GM21515 (cell line): ENCODE data around the gene RAC3.

Experiments
- ATAC-seq: cut with Tn5 transposase; IDR thresholded peaks from one replicate; pipeline ENCODE4 v1.9.1; 2021; ENCODE audit not compliant: unreplicated experiment

The RAC3 gene

DNA sequence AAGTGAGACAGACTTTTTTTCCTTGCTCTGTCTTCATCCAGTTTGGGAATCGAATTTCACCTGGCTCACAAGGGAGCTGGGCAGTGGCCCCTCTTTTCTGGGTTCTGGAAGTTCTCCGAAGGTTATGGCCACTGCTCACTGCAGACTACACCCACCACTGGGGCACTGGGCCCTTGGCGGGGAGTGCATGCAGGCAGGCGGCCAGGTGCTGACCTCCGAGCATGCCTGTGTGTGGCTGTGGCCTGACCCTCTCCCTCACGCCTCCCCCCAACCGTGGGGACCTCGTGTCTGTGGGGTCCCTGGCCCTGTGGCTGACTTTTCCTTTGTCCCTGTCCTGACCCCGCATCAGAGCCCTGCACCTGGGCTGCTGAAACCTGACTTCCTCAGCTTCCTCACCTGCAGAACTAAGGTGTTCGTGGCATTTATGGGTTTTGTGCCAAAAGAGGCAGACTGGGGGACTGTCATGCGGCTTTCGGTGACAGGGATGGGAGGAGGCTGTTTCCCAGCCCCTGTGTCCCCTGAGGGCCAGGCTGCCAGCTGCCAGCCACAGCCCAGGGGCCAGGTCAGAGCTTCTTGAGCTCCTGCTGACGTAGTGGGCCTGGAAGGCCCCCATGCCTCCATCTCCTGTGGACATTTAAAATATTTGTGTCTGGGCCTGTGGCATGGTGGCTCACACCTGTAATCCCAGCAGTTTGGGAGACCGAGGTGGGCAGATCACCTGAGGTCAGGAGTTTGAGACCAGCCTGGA is 32.6 kb upstream of the RAC3 start:
- no peak for ATAC-seq

DNA sequence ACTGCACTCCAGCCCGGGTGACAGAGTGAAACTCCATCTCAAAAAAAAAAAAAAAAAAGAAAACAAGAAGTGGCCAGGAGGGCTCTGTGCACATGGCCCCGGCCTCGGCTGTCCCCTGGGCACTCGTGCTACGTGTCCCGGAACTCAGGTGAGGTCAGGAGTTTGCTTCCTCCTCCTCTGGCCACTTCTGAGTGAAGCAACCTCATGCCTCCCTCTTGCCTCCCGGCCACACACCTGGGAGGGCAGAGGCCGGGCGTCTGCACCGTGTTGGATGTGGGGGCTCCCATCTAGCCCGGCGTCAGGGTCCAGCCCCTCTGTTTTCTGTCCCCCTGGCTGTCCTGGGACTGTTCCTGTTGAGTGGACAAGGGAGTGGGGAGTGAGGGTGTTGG is 31.9 kb upstream of the RAC3 start:
- no peak for ATAC-seq

DNA sequence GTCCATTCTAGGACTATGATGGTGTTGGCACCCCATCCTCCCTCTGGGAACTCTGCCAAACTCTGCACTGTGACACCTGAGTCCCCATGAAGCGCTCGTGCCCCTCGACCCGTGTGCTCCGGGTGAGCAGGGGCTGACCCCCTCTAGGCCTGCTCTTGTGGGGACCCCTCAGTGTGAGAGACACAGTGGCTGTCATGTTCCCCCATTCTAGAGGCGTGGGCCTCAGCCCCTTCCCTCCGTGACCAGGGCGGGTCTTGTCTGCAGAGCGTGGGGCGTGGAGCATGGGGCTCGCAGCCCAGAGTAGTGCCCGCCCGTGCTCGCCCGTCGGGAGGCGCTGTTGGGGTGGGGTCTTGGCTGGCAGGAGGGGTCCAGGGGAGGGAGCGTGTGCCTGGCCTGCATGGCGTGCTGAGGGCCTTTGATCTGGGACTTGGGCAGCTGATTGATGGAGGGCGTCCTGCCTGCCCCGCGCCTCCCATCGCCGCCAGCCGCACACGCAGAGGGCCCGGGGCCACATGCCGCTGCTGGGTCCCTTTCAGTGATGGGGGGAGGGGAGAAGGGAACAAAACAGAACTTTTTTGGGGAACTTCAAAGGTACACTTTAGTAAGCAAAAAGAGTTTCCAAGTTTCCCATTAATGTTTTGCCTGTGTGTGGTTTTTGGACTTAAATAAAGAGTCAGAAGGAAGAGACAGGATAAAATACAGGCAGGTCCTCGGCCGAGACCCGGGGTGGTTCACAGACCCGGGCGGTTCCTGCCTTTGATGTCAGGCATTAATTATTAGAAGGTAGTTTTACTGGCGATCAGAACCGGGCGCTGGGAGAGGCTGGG is 31.3 kb upstream of the RAC3 start:
- no peak for ATAC-seq

DNA sequence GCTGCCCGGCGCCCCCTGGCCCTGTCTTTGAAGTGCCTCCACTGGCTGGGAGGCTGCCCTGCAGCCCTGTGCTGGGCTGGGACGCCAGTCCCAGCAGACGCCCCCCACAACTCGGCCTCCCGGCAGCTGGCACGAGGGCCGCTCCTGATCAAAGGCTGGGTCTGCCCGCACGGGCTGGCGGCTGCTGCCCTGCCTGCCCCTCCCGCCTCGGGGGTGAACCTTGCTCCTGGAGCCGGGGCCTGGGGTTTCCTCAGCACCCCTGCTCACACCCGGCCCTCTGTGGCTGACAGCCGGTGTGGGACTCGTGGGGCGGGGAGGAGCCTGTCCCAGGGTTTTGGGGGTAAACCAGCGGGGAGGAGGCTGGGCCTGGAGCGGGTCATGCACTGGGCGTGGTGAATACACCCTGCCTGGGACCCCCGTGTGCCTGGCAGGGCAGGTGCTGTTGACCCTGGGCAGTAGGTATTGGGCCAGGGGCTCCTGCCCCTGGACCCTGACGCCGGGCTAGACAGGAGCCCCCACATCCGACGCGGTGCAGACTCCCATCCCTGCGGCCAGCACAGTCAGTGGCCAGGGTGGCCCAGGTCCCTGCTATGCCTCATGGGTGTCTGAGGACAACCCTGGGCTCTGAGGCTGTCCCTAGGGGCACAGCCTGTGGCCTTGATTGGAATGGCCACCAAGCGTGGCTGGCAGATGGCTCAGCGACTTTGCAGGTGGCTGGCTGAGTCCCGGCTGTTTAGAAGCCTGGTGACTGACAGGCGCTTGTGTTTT is 30.5 kb upstream of the RAC3 start:
- ATAC-seq, result no peak

DNA sequence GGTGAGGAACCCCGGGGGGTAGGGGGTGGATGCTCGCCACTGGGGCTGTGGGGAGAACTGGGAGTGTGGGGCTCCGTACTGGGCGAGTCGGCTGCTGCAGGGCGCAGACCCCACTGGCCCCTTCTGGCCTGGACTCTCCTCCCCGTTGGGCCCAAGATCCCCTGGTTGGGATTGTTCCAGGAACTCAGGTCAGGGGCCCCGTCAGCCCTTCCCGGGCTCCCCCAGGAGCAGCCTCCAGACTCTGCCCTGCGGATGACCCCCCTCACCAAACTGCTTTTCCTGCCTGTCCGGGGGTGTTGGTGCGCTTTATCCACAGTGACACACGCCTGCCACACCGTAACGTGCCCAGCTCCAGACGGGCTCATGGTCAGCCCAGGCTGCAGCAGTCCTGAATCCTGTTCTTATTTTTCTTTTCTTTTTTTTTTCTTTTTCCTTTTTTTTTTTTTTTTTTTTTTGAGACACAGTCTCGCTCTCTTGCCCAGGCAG is 29.9 kb upstream of the RAC3 start:
- no peak for ATAC-seq

DNA sequence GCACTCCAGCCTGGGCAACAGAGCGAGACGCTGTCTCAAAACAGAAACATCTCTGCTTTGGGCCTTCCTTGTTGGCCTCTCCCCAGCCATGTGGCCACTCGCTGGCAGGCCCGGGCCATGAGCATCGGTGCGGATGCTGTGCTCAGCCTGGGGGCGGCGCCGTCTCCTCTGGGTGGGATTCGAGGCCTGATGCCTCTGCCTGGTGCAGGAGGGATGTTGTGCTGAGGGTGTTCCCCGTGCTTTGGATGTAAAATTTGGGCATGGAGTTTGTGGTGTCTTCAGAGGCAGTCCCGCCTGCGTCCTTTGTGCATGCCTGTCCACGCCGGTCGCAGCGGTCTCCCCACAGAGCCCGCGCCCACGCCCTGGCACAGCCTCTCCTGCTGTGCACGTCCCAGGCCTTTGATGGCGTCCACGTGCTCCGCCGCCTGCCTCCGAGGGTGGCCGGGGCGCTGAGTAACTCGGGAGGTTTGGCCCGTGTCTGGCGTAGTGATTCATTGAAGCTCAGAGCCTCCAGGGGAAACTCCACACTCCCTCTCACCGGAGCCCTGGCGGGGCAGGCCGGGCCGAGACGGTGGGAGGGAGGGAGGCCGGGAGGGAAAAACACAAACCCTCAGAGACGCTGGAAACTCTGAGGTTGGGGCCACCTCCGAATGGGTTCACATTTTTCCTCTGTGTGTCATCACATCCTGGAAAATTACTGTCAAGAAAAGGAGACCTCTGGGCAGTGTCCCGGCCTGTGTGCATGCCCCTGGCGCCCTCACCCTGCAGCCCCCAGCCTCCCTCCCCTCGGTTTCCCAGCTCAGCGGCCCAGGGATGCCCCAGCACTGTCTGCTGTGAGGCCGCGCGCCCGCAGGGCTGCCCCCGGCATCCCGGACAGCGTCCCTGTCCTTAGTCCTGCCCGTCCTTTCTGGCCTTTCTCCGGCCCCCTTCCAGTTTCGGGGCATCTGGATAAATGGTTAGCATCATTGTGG is 27.8 kb upstream of the RAC3 start:
- no peak for ATAC-seq

DNA sequence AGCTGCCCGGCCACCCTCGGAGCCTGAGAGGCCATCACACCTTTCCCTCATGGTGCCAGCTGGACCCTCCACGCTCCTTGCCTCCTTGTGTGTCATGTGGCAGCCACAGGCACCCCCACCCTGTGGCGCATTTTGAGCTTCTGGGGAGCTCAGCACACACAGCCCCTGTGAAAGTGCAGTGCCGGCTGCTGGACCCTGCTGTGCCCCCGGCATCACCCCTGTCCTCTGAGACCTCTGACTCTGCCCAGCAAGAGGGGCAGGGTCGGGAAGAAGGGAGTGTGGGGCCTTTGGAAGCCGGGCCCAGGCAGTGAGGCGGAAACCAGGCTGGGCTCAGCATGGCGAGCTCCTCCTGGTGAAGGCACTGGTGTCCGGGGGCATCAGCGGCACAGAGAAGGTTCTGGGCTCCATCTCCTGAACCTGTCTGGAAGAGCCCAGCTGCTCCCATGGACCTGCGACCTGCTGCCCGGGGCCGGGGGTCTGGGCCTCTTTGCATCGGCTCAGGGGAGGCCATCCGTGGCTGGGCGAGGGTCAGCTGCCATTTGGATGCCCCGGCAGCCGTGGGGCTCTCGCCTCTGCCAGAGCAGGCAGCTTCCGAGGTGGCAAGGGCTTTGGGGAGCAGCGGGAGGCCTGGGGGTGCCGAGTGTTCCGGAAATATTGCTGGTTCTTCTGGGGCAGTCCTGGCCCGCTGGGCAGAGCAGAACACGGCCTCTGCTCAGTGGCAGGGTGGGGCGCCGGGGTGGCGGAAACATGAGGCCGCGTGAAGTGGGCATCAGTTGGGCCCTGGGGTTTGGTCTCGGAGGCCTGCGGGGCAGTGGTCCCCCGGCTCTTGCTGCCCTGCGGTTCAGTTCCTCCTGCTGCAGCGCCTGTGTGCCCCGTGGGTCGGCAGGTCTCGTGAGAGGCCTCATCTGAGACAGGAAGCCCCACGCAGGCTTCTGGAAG is 26.7 kb upstream of the RAC3 start:
- no peak for ATAC-seq

DNA sequence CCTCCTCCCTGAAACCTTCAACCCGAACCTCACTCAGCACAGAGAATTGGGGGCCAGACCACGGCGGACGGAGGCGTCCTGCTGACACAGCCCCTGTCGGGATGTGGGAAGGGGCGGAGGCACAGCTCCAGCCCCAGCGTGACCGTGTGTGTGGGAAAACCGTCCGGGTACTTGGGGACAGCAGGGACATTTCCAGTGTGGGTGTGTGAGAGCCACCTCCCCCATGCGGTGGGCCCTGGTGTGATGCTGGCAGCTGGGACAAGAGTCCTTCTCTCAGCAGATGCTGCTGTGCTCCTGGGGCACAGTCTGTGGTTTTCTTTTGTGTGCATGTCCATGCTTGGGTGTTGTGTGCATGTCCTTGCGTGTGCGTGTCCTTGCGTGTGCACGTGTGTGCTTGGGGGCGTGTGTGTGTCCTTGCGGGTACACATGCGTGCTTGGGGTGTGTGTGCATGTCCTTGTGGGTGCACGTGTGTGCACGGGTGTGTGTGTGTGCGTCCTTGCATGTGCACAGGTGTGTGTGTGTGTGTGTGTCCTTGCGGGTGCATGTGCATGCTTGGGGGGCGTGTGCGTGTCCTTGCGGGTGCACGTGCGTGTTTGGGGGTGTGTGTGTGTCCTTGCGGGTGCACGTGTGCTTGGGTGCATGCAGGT is 25.7 kb upstream of the RAC3 start:
- no peak for ATAC-seq

DNA sequence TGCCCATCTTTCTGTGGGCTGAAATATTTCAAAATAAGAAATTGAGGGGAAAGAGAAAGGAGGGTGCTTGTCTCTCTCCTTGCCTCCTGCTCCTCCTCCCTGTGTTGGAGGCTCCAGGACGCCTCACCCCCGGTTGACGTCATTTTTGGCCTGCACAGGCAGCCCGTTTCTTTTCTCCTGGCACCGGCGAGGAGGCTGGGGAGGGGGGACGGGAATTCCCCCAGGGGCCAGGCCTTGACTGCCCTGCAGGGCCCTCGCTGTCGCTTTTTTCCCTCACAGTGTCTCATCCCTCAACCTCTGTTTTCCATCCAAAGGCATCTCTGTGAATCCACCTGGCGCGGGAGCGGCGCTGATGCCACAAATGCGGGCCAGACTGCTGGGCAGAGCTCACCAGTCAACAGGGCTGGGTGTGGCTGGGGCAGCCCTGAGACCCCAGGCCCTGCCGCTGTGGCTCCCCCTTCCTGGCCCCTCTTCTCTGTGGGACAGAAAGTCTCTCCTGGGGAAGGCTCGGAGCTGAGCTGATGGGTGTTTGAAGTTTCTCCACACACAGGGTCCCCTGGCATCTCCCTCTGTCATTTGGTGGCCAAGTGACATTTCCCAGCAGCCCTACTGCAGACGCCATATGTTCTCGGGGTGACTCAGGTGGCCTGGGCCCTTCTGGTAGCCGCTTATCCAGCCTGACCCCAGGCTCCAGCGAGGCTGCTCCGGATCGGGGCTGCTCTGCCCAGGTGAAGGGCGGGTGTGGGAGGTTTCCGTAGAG is 24.8 kb upstream of the RAC3 start:
- ATAC-seq, result no peak

DNA sequence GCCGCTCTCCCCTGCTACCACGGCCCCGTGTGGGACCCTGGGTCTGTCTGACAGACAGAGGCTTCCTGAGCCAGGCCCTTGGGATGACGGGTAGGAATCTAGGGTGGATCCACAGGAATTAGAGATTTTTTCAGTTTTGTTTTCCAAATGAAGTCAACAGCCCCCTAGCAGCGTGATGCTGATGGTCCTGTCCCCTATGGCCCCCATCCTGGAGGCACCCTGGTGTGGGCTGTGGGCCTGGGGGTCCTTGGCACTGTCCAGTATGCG is 24.3 kb upstream of the RAC3 start:
- ATAC-seq, result no peak

DNA sequence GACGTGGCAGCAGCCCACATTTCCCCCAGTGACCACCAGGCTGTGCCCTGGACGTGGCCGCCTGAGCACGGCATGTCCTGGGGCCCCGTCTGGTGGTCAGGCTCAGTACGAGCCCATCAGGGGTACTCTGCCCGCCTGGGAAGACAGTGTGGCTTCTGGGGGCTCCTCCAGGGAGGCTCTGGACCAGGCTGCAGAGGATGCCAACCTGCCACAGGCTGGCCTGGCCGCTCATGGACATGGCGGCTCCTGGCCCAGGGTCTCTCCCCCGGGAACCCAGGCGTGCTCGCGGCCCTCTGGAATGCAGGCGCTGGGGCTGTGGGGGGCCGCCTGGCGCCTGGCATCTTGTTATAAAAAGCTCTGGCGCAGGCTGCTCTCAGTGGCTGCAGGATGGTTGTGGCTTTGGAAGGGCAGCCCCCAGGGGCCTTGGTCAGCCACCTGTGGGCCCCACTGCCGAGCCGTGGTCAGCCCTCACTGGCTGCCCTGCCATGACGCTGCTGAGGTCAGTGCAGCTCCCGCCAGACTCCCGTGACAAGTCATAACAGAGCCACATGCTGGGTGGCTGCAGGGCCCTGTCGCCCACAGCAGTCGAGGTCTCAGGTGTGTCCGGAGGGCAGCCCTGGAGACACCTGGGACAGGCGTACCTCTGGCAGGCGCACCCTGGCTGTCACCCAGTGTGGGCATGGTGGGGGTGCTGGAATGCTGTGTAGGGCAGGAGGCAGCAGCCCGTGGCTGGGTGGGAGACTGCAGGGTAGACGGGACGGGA is 23.8 kb upstream of the RAC3 start:
- ATAC-seq, result no peak

DNA sequence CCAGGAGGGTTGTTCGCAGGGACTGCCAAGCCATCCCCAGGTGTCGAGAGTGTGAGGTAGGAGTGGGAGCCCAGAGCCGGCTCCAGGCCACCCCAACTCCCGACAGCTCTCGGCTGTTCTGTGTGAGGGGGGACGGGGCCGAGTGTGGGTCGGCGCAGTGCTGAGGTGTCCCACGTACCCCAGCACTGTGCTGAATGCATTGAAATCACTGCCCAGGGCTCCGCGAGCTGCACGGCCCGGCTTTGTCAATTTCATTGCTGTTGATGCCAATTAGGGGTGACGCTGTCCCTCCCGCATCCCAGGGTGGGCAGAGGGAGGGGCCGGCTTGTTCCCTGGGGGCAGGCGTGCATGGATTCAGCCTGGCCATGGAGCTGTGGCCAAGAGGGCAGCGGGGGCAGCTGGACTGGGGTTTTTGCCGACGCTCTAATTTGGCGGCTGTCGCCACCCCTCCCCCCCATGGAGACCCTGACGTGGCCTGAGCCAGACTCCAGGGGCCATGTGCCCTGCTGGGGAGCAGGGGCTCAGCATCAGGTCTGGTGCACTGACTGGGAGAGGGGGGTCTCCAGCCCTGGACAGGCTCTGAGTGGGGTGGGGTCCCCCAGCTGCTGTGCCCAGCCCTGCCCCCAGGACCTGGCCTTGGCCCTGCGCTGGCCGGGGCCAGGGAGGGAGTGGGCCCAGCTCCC is 23.1 kb upstream of the RAC3 start:
- ATAC-seq, result no peak

DNA sequence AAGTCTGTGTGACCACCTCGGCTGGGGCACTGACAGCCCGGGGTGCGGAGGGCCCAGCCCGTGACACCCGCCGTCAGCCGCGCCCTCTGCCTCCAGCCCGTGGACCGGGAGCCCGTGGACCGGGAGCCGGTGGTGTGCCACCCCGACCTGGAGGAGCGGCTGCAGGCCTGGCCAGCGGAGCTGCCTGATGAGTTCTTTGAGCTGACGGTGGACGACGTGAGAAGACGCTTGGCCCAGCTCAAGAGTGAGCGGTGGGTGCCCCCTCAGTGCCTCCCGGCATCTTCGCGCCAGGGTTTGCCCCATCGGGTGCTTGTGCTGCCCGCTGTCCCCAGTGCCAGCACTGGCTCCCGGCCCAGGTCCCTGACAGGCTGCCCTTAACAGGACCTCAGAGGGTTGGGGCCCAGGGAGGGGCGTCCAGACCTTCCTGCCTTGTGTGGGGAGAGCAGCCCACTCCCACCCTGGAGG is 22.5 kb upstream of the RAC3 start:
- no peak for ATAC-seq

DNA sequence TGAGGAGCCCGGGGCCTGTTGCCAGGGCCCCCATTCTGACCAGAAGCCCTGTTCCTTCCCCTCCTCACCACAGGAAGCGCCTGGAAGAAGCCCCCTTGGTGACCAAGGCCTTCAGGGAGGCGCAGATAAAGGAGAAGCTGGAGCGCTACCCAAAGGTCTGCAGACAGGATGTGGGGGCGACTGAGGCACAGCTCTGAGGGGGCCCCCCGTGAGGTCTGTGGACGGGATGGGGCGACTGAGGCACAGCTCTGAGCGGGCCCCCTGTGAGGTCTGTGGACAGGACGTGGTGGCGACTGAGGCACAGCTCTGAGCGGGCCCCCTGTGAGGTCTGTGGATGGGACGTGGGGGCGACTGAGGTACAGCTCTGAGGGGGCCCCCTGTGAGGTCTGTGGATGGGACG is 22.1 kb upstream of the RAC3 start:
- ATAC-seq, result no peak

DNA sequence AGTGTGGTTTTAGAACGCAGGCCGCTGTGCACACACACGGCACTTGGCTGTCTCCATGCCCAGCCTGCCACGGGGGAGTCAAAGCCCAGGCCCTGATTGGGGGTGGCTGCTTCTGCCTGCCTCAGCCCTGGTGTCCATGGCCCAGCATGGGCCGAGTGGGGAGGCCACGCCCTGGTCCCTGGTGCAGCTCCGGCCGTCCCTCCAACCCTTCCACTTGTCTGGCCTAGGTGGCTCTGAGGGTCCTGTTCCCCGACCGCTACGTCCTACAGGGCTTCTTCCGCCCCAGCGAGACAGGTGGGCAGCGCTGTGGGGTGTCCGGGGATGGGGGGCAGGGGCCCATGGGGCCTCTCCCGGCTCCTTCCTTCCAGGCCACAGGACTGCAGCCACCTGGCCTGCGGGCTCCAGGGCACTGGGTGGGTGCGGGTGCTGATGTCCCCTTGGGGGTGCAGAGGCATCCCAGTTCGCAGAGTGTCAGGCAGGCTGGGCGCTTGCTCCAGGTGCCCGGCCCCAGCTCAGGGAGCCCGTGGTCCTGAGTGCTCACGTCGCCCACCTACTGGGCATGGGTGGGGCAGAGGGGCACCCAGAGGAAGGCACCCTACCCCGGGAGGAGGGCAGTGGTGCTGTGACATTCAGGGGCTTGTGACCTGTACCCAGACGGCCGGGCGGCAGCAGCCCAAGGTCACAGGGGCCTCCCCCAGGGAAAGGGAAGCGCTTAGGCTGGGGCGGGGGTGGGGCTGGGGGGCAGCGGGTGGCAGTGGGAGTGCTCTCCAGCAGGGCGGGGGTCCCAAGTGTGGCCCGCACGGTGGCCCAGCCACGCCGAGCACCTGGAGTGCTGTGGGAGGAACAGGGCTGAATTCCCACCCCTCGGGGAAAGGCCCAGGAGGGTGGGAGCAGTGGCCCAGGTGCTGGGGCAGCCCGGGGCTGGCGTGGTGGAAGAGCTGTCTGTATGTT is 20.6 kb upstream of the RAC3 start:
- no peak for ATAC-seq

DNA sequence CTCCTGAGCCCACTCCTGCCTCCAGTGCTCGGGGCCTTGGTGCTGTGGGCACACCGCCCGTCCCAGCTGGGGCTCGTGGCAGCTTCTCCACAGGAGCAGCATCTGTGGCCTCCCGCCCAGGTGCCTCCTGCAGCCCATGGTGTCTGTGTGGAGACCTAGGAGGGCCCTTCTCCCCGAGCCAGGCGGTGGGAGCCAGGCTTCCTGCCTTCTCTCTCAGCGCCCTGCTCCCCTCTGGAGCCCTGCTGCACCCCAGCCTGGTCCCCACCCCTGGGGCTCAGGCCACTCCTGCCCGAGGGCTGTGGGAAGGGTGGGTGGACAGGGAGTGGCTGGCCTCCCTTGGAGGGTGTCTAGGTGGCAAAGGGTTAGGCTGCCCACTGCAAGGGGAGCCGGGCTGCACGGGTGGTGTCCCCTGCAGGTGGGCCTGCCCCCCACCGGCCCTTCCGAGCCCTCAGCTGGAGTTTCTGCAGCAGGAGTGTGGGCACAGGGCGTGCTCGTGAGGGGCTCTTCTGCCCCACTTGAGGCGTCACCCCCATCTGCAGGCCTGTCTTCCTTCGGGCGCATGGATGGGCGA is 19.8 kb upstream of the RAC3 start:
- no peak for ATAC-seq
